Endothelial cell of hepatic sinusoid (primary cell): ENCODE results near the gene MYO3B.

Experiments
- in situ Hi-C: cut with HindIII; loops from 2 replicates; pipeline ENCODE4 v1.10.0; 2017; ENCODE audit warnings: low sequenced_read_pairs

The MYO3B gene, protein sequence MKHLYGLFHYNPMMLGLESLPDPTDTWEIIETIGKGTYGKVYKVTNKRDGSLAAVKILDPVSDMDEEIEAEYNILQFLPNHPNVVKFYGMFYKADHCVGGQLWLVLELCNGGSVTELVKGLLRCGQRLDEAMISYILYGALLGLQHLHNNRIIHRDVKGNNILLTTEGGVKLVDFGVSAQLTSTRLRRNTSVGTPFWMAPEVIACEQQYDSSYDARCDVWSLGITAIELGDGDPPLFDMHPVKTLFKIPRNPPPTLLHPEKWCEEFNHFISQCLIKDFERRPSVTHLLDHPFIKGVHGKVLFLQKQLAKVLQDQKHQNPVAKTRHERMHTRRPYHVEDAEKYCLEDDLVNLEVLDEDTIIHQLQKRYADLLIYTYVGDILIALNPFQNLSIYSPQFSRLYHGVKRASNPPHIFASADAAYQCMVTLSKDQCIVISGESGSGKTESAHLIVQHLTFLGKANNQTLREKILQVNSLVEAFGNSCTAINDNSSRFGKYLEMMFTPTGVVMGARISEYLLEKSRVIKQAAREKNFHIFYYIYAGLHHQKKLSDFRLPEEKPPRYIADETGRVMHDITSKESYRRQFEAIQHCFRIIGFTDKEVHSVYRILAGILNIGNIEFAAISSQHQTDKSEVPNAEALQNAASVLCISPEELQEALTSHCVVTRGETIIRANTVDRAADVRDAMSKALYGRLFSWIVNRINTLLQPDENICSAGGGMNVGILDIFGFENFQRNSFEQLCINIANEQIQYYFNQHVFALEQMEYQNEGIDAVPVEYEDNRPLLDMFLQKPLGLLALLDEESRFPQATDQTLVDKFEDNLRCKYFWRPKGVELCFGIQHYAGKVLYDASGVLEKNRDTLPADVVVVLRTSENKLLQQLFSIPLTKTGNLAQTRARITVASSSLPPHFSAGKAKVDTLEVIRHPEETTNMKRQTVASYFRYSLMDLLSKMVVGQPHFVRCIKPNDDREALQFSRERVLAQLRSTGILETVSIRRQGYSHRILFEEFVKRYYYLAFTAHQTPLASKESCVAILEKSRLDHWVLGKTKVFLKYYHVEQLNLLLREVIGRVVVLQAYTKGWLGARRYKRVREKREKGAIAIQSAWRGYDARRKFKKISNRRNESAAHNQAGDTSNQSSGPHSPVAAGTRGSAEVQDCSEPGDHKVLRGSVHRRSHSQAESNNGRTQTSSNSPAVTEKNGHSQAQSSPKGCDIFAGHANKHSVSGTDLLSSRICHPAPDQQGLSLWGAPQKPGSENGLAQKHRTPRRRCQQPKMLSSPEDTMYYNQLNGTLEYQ (N-terminal part only)

DNA sequence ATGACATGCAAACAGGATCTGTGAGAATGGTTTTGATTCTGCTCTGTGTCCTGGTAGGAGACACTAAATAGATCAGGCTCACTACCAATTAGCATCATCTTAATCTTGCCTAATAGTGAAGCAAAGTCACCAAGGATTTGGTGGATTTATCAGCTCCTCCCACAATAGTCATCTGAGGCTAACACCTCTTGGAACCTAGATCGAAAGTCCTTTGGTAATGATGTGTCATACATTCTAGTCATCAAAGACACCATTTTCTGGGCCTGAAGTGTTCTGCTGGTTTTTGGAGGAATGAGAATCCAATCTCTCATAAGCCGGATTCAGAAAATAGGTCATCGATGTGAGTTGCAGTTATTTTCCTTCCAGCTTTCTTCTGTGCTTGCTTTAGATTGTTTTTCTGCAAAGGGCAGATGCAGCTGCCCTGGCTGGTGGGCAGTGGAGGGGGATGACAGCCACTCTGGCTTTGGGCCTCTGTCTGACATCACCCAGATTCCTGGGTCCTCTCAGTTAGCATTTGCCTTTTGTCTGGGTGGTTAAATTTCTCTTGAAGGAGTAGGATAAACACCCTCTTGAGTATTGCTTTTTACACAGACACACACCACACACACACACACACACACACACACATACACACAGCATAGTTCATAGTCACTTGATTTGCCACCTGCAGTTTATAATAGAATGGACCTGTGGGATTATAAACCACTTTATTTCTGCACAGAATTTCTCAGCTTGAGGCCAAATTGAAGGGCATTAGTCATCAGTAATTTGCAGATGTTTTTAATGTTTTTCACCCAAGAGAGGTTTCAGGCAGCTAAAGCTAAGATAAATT is at the start of gene MYO3B:
MYO3B (plus strand) TSS at position 198 of the 832 bp plus-strand sequence; CDS start at position 339, 141 bp downstream.
- in situ Hi-C loops, result no loop called here

DNA sequence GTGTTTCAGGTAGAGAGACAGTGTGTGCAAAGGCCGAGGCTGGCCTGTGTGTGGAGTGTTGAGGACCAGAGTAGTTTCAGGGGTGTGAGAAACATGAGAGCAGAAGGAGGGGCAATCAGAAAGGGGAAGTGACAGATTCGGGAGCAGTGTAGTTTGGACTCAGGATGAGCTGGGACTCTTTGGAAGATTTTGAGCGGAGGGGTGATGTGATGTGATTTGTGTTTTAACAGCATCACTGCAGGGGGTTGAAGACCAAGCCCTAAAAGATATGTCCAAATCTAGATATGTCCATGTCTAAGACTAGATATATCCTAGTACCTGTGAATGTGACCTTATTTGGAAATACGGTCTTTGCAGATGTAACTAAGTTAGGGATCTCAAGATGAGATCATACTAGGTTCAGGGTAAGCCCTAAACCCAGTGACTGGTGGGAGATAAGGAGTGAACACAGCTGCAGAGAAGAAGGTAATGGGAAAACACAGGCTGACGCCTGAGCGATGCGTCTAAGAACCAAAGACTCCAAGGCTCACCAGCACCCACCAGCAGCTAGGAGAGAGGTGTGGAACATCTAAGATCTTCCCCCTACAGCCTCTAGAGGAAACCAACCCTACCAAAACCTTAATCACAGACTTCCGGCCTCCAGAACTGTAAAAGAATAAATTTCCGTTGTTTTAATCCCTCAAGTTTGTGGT is 38.5 kb upstream of the MYO3B start:
- in situ Hi-C loops, result no loop called here

DNA sequence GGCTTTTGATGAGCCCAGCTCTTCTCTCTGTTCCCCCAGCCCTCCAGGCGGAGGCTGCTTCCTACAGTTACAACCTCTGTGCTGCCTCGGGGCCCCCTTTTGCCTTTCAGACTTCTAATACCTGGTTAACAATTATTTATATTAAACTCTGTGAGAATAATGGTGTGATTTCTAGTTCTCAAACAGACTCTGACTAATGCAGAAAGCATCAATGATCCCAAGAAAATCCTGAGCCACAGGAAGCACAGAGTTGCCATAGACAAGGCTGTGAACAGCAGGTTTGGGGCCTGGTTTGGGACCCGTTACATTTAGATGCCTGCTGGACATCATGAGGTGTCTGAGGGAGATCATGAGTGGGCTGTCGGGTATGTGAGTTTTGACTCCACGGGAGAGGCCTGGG is 37.4 kb upstream of the MYO3B start:
- in situ Hi-C loops, result no loop called here

DNA sequence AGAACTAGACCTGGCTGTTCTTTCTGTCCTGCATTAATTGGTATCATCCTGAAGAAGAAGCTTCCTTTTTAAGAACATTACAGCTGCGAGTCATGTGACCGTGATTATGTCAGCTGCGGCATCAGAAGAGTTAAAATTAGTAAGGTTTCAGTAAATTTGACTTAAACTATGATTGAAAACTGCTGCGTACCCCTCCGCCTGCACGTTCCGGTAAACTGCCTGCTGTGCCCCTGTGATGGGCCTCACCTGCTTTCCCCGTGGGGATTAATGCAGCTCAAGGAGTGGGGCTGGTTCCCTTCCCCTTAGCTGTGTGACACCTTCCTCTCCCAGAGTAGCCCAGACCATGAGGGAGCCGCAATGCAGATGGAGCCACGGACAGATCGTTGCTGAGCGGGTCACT is 36.1 kb upstream of the MYO3B start:
- in situ Hi-C loops, result no loop called here

DNA sequence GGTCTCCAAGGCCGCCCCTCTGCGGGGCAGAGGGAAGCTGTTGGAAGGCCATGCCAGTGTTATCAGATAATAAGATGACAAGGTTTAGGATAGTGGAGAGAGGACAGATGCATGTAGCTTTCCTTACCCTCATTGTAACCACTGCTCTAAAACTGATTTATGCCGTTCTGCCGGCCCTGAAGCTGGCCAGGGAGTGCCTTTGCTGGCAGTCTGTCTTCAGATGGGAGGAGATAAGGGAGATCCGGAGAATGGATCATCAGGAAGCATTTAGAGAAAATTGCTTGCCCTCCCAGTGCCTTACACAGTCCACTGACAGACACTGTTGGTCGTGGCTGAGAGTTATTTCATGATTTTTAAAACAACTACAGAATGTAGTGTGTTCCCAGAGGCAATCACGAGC is 35.4 kb upstream of the MYO3B start:
- in situ Hi-C loops, result no loop called here

DNA sequence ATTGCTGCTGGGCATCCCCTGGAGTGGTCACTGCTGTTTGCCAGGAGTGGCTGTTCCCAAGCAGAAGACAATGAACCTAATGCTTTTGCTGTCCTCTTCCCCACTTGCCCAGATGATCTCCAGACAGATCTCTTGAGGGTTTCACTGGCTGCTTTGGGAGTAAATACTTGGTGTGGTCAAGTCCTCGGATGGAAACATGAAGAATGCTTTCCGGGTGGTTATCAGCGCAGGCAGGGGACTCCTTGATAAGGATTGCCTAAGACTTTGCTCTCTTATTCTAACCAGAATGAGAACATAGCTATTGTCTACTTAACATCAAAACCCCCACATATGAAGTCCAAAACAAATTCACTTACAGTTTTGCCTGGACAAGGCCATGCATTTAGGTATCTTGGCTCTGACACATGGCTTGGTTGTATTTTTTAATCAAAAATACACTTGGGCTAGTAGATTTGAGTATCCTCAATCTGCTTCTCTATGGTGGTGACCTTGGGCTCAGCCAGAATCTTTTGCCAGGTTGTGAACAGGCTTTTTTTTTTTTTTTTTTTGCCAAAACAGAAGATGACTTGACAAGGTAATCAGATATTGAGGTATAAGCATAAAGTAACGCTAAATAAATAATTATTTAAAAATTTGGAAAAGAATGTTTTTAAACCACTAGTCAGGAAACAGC is 34.8 kb upstream of the MYO3B start:
- in situ Hi-C loops, result no loop called here

DNA sequence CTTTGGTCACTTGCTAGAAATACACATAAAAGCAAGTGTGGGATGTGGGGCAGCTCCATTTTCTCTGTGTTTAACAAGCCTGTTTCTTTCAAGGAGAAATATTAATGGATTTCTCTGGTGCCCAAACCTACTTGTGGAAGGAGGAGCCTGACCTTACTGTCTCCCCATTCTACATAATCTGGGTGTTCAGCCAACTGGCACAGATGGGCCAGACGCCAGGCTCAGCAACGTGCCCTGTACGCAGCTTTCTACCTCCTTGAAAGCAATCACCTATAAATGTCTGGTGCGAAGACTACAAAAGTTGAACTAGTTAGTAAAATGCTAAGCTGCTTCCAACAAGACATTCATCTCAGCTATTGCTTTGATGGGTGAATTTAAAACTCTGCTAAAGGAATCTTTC is 33.2 kb upstream of the MYO3B start:
- in situ Hi-C loops, result no loop called here

DNA sequence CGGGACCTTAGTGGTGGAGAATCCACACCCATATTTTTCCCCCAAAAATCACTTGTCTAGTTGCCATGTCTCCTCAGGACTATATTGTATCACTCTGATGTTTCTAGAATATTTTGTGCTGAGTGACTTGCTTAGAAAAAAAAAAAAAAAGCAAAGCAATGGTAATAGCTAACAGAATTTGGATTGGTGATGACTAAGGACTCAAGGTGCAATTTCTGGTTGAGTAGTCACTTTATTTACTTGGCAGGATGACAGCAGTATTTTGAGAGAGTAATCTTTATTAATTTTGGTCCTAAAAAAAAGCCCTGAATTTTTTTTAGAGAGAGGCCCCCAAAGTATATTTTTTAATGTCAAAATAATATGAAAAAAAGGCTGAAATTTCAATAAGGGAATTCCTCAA is 32.8 kb upstream of the MYO3B start:
- in situ Hi-C loops, result no loop called here

DNA sequence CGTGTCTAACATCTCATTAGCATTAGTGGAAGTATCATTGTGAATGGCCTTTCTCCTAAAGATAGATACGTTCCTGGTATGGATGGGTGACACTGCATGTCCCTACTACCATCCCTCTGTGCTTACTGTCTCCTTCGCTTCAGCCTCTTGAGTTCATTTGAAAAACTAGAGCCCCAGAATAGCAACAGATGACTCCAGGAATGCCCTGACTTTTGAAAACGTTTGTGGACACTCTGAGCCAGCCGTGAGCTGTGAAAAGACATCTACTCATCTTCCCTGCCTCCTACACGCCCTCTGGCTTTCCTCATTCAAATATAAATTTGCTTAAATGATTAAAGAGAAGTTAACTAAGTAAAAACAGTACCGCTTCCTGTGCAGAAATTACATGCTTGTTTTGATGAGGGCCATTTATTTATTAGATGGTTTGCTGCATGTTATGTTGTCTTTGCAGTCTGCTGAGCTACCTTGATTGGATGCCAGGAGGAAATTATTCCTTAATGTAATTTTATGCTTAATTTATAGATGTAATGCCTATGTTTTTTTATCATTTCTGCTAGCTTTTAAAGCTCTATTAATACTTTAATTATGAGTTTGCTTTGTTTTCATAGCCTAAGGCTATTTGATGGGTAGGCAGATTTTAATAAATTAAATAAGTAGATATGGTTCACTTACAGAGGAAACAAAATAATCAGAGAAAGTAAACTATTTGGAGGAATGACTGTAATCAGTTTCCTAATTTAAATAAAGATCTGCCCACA is 32.1 kb upstream of the MYO3B start:
- in situ Hi-C loops, result no loop called here

DNA sequence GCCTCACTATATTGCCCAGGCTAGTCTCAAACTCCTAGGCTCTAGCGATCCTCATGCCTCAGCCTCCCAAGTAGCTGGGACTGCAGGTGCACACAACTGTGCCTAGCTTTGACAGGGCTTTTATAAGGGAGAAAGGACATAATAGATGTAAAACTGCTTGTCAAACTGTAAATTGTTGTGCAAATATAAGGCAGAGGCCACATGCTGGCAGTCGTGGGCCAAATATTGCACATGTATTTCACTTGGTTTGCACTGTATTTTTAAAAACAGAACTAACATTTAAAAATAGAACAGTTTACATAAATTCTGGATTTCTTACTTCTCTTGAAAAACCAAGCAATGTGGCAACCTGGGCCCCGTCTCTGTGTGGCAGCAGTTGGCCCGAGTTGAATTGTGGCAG is 31.2 kb upstream of the MYO3B start:
- in situ Hi-C loops, result no loop called here

DNA sequence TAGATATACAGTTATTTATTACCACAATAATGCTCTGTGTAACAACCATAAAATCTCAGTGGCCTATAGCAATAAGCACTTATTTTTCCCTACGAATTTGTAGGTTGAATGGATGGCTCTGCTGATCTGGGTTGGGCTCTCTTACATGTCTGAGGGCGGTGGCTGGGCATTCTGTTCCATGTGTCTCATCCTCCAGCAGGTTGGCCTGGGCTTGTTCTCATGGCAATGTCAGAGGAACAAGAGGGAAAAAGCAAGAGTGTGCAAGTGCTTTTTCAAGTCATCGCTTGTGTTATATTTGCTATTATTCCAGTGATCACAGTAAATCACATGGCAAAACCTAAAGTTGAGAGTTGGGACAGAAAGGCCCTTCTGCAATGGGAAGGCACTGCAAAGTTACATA is 30.4 kb upstream of the MYO3B start:
- in situ Hi-C loops, result no loop called here

DNA sequence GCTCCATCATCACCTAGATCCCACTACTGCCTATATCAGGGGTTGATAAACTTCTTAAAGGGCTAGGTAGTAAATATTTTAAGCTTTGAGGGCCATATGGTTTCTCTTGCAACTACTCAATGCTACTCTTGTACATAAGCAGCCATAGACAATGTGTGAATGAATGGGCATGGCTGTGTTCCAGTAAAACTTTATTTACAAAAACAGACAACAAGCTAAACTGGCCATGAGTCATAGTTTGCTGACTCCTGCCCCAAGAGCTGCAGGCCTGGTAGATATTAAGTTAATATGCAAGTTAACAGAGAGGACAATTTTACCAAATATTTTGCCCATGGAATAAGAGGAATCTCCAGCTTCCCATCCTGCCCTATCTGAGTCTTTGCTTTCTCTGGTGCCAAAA is 29.8 kb upstream of the MYO3B start:
- in situ Hi-C loops, result no loop called here

DNA sequence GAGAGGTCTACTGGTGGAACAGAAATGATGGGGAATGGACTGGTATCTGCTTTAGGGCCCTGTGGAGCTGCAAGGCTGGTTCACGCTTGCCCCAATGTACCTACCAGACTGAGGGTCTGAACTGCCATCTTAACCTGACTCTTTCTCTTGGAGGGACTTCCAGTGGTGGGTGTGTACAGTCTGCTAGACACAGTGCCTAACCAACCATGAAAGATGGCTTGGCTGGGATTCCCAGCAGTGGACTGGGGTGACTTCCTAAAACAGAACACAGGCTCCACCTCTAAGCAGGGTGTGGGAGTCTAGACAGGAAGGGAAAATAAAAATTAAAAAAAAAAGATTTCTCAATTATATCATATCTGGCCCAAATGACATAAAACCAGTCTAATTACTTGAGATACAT is 25.5 kb upstream of the MYO3B start:
- in situ Hi-C loops, result no loop called here

DNA sequence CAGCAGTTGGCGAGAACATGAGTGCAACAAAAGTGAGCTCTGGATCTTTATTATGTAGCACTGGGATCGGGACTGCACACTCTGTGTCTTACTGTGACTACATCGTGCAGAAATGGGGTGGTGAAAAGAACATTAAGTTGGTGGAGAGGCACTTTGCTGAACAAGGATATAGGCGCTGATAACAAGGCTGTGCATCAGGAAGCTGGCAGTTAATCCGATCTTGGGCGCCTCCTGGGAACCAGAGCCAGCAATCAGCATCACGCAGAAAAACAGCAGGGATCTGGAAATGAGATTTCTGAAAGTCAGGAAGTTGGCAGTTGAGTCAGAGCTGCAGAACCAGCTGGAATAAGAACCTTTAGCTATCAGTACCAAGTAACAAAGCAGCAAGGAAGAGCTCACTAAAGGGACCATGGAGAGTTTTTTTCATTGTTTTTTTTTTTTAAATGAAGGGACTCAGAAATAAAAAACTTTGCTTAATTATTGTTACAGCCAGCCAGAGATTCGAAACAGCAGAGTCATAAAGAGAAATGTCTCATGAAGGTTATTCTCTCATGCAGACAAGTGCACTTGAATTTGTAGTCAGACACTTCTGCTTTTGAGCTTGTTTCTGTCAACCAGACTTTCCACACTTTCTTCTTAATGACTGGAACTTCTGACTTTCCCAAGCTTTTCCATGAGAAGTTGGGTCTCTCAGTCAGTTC is 22.8 kb upstream of the MYO3B start:
- in situ Hi-C loops, result no loop called here

DNA sequence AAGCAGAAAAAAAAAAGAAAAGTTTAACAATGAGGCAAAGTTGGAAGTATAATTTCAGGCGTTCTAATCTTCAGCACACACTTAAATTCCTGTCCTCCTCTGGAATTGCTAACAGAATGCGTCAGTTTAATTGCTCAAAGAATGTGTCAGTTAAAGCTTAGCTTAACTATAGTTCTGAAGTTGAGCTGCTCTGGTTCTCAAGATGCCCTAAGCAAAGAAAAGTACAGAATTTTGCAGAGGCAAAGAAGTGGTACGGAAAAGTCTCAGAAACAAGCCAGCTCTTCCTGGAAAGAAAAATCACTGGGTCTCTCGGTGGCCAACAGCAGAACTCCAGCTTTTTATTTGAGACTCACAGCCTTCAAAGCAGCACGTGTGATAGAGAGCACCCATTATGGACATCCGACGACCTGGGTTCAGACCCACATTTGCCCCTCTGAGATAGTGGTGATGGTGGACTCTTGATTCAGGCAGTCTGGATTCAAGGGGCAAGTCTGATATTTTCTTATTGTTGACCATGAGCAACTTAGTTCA is 22.2 kb upstream of the MYO3B start:
- in situ Hi-C loops, result no loop called here

DNA sequence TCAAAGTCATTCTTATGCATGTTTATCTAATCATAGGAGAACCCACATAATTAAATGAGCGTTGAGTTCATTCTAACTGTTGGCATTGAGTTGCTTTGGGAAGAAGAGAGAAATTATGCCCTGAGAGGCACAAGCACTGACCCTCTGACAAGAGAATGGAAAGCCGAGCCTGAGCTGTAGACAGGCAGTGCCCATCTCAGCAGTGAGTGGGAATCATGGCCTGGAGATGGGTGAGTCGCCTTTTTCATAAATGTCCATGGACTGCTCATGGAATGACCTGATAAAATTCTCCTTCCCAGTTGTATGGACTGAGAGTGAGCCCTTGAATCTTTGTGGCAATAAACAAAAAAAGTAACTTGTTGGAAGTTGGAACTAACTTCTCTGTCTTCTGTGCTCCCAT is 21.4 kb upstream of the MYO3B start:
- in situ Hi-C loops, result no loop called here

DNA sequence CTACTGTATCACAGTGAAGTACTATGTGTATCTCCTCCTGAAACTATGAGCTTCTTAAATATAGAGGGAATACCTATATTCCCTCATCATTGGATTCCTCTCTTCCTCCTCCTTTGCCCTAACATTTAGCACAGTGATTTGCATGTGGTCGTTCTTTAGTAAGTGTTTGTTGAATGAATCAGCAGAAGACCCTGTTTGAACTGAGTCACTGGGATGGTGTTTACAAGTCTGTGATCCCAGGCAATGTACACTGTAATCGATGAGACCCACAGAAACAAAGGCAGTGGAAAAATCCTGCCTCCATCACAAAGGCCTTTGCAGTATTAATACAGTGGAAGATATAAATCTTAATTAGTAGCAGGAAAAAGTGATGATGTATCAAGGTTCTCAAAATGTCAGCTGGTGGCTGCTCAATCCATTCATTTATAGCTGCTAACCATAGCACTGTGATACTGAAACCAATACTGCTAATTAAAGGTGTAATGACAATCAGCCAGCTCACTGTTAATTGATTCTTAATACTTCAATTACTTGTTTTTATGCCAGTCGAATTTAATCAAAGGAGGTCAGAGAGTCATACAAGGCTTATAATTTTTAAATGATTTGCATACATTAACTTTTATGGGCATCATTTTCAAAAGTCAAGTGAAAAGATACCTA is 20.8 kb upstream of the MYO3B start:
- in situ Hi-C loops, result no loop called here
